DOHH2 (cell line): Measurements from ENCODE around the gene TTC28.
"Not testable (repeated sequence)": the region's sequence is repeated elsewhere in the genome, so short reads cannot be mapped to it uniquely, and the experiment has no call there.

ENCODE experiments used
- H3F3A ChIP-seq: fragments of 200-600 bp; sonication (generic), shearing (Covaris generic); 2 replicates; pipeline ENCODE4 v1.6.0; 2016; ENCODE audit warnings: antibody characterized with exemption, mild to moderate bottlenecking; ENCODE audit not compliant: control insufficient read depth, insufficient read depth
- H3K27ac ChIP-seq: fragments of 200-600 bp; sonication (generic); 2 replicates; pipeline ENCODE4 v1.5.1; 2014; ENCODE audit warnings: low read depth, mild to moderate bottlenecking, low read length, moderate library complexity
- H3K27me3 ChIP-seq: fragments of 200-600 bp; sonication (generic); 2 replicates; pipeline ENCODE4 v1.6.1; 2014; ENCODE audit warnings: mild to moderate bottlenecking, low read length, mixed read lengths; ENCODE audit not compliant: control insufficient read depth
- H3K36me3 ChIP-seq: fragments of 200-600 bp; sonication (generic); 2 replicates; pipeline ENCODE4 v1.6.1; 2014; ENCODE audit warnings: mild to moderate bottlenecking, low read length, moderate library complexity, mixed read lengths; ENCODE audit not compliant: control insufficient read depth
- H3K4me1 ChIP-seq: fragments of 200-600 bp; sonication (generic); 2 replicates; pipeline ENCODE4 v1.6.1; 2014; ENCODE audit warnings: mild to moderate bottlenecking, low read length, mixed read lengths; ENCODE audit not compliant: control insufficient read depth
- H3K4me2 ChIP-seq: fragments of 200-600 bp; sonication (generic); 2 replicates; pipeline ENCODE4 v1.6.0; 2014; ENCODE audit warnings: mild to moderate bottlenecking, low read length, moderate library complexity
- H3K4me3 ChIP-seq: fragments of 200-600 bp; sonication (generic); 2 replicates; pipeline ENCODE4 v1.5.1; 2014; ENCODE audit warnings: mild to moderate bottlenecking, low read length, mixed read lengths
- H3K79me2 ChIP-seq: fragments of 200-600 bp; sonication (generic); 2 replicates; pipeline ENCODE4 v1.6.1; 2014; ENCODE audit warnings: mild to moderate bottlenecking, low read length, mixed read lengths; ENCODE audit not compliant: control insufficient read depth
- H3K9me2 ChIP-seq: fragments of 200-600 bp; sonication (generic); replicated peaks from 2 replicates; pipeline ENCODE4 v1.6.1; 2014; ENCODE audit warnings: mild to moderate bottlenecking, low read length, mixed read lengths; ENCODE audit not compliant: control insufficient read depth
- H3K9me3 ChIP-seq: fragments of 200-600 bp; sonication (generic); 2 replicates; pipeline ENCODE4 v1.6.1; 2014; ENCODE audit warnings: antibody characterized with exemption, low read length, mixed read lengths; ENCODE audit not compliant: control insufficient read depth, insufficient read depth
- H4K20me1 ChIP-seq: fragments of 200-600 bp; sonication (generic); 2 replicates; pipeline ENCODE4 v1.6.0; 2014; ENCODE audit warnings: low read depth, mild to moderate bottlenecking, antibody characterized with exemption, low read length, moderate library complexity; ENCODE audit not compliant: control insufficient read depth, insufficient read depth
- EZH2phosphoT487 ChIP-seq: fragments of 200-600 bp; sonication (generic); IDR thresholded peaks from 2 replicates; pipeline ENCODE4 v1.6.1; 2017; ENCODE audit warnings: borderline replicate concordance, mild to moderate bottlenecking, antibody characterized with exemption, low read length, moderate library complexity, mixed read lengths
- TF ChIP-seq, protein P1 (sequence below): fragments of 200-600 bp; sonication (generic); IDR thresholded peaks from one replicate; pipeline ENCODE4 v1.5.1; 2014; ENCODE audit warnings: antibody characterized with exemption, mild to moderate bottlenecking, low read depth, low read length; ENCODE audit not compliant: poor library complexity, severe bottlenecking

The TTC28 gene

DNA sequence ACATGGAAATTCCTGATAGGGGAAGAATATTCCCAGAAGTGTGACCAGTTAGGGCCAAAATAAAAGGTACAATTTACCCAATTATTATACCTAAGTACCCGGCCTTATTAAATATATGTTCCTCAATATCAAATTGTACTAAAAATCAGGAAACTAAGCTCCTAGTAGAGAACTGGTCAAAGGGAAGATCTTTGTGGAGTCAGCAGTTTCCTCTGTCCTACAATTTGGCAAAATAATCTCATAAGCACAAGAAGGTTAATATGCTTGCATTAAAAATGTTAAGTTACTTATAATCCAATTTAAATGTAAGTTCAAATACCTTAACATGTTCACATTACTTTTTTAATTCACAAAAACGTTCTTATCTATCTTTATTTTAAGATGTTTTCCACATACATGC, 10.3 kb downstream of the TTC28 start:
- no peaks in the 10 kb centered on the region for H3K79me2 ChIP-seq
- H3K36me3 ChIP-seq, result no peaks in the 10 kb centered on the region
- no peaks in the 10 kb centered on the region for H4K20me1 ChIP-seq
- peaks cover 4% of the 10 kb centered on the region for H3K9me3 ChIP-seq
- H3K4me2 ChIP-seq, result no peak overlapping the region
- no peak for TF ChIP-seq EZH2phosphoT487
- TF ChIP-seq, protein P1, sequence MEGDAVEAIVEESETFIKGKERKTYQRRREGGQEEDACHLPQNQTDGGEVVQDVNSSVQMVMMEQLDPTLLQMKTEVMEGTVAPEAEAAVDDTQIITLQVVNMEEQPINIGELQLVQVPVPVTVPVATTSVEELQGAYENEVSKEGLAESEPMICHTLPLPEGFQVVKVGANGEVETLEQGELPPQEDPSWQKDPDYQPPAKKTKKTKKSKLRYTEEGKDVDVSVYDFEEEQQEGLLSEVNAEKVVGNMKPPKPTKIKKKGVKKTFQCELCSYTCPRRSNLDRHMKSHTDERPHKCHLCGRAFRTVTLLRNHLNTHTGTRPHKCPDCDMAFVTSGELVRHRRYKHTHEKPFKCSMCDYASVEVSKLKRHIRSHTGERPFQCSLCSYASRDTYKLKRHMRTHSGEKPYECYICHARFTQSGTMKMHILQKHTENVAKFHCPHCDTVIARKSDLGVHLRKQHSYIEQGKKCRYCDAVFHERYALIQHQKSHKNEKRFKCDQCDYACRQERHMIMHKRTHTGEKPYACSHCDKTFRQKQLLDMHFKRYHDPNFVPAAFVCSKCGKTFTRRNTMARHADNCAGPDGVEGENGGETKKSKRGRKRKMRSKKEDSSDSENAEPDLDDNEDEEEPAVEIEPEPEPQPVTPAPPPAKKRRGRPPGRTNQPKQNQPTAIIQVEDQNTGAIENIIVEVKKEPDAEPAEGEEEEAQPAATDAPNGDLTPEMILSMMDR, result no peak
- no peak overlapping the region for H3K27ac ChIP-seq
- H3K27me3 ChIP-seq, result peaks cover 29% of the 10 kb centered on the region
- no peak overlapping the region for H3K4me3 ChIP-seq
- H3F3A ChIP-seq, result peaks cover 8% of the 10 kb centered on the region
- H3K9me2 ChIP-seq, result no peaks in the 10 kb centered on the region
- peaks cover 10% of the 10 kb centered on the region for H3K4me1 ChIP-seq

DNA sequence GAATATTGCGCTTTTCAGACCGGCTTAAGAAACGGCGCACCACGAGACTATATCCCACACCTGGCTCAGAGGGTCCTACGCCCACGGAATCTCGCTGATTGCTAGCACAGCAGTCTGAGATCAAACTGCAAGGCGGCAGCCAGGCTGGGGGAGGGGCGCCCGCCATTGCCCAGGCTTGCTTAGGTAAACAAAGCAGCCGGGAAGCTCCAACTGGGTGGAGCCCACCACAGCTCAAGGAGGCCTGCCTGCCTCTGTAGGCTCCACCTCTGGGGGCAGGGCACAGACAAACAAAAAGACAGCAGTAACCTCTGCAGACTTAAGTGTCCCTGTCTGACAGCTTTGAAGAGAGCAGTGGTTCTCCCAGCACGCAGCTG, 16.1 kb downstream of the TTC28 start:
- H3K4me2 ChIP-seq, H3F3A ChIP-seq, H3K9me3 ChIP-seq, H3K36me3 ChIP-seq, H4K20me1 ChIP-seq, H3K27me3 ChIP-seq, H3K27ac ChIP-seq, H3K4me1 ChIP-seq, H3K9me2 ChIP-seq, H3K4me3 ChIP-seq, H3K79me2 ChIP-seq: not testable (repeated sequence)

DNA sequence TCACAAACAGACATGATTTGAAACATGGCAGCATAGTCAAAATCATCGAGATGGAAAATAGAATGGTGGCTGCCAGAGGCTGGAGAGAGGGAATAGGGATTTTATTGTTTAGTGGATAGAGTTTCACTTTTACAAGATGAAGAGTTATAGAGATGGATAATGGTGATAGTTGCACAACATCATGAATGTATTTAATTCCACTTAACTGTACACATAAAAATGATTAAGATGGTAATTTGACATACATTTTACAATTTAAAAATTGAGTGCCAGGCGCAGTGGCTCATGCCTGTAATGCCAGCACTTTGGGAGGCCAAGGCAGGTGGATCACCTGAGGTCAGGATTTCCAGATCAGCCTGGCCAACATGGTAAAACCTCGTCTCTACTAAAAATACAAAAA, 21.2 kb downstream of the TTC28 start:
- H3K4me1 ChIP-seq, result no peaks in the 10 kb centered on the region
- H3K79me2 ChIP-seq, result no peaks in the 10 kb centered on the region
- no peaks in the 10 kb centered on the region for H3K9me2 ChIP-seq
- TF ChIP-seq, protein P1, result no peak
- no peak for TF ChIP-seq EZH2phosphoT487
- no peaks in the 10 kb centered on the region for H4K20me1 ChIP-seq
- H3K27me3 ChIP-seq, result peaks cover 10% of the 10 kb centered on the region; the same call in 1 of the 2 replicates
- H3K9me3 ChIP-seq, result no peaks in the 10 kb centered on the region
- H3K4me2 ChIP-seq, result no peak overlapping the region
- no peak overlapping the region for H3K27ac ChIP-seq
- no peak overlapping the region for H3K4me3 ChIP-seq
- H3F3A ChIP-seq, result no peaks in the 10 kb centered on the region
- no peaks in the 10 kb centered on the region for H3K36me3 ChIP-seq

DNA sequence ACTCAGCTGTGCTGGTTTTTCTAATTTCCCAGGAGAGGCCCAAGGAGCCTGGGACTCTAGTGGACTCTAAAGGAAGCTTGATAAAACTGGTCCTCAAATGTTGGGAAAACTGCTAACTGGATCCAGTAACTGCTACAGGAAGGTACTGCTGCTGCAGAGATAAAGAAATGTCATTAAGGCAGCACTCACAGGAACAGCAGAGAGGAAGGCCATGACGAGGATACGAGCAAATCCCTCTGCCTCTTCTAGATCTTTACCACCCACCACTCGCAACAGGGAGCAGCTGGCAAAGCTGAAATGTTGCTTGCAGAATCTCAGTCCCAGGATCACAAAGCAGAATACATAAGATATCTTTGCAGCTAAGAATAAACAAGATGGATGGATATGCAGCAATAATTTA, 23.5 kb downstream of the TTC28 start:
- Histone ChIP-seq H3K4me1 (no peaks in the 10 kb centered on the region), H3K4me2 (no peak overlapping the region), H3K27me3 (peaks cover 10% of the 10 kb centered on the region; the same call in 1 of the 2 replicates), H3K36me3 (no peaks in the 10 kb centered on the region), H3K9me2 (no peaks in the 10 kb centered on the region), H3K27ac (no peak overlapping the region), H4K20me1 (no peaks in the 10 kb centered on the region), H3K9me3 (no peaks in the 10 kb centered on the region), H3K4me3 (no peak overlapping the region), H3F3A (no peaks in the 10 kb centered on the region), H3K79me2 (no peaks in the 10 kb centered on the region)
- TF ChIP-seq, protein P1, result no peak
